Measurements from ENCODE around the gene TMCO4.

Gene TMCO4

GRCh38 chr1:19654886-19655717, 144.6 kb downstream of the TMCO4 start:
- Histone ChIP-seq H3K4me3 (ENCODE audit: low read depth, low read length) (no peak overlapping the region), H3K27me3 (no peaks in the 10 kb centered on the region), H3K9me3 (no peaks in the 10 kb centered on the region), H3K36me3 (no peaks in the 10 kb centered on the region), H3K4me1 (no peaks in the 10 kb centered on the region)
- no peak for TF ChIP-seq CTCF (IDR thresholded peaks at IDR 0.05; ENCODE audit: low read depth, low read length)
- no peak for DNase-seq

DNA sequence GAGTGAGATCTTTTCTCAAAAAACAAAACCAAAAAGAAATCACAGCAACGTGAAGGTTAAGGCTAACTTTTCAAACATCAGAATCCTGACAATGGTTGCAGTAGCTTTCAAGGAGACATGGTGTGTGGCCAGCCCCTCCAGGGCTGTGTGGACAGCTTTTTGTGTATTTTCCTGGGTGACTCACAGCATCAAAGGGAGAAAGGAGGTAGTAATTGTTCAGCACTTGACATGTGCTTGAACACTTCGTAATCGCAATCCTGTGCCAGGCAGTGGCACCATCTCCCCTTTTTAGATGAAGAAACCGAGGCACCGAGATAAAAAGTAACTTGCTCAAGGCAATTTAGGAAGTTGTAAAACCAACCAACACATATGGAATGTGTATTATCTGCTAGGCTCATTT, 145.3 kb downstream of the TMCO4 start:
- H3K4me3 ChIP-seq (ENCODE audit: low read depth, low read length): no peak overlapping the region
- H3K4me1 ChIP-seq: no peaks in the 10 kb centered on the region
- no peak for TF ChIP-seq CTCF (IDR thresholded peaks at IDR 0.05; ENCODE audit: low read depth, low read length)
- no peaks in the 10 kb centered on the region for H3K9me3 ChIP-seq
- H3K36me3 ChIP-seq: no peaks in the 10 kb centered on the region
- no peaks in the 10 kb centered on the region for H3K27me3 ChIP-seq
- DNase-seq: no peak

GRCh38 chr1:19651141-19651737, 148.5 kb downstream of the TMCO4 start:
- TF ChIP-seq CTCF (IDR thresholded peaks at IDR 0.05; ENCODE audit: low read depth, low read length): peak; percentile 74
- Histone ChIP-seq H3K27me3 (no peaks in the 10 kb centered on the region), H3K4me3 (ENCODE audit: low read depth, low read length) (no peak overlapping the region), H3K9me3 (no peaks in the 10 kb centered on the region), H3K4me1 (no peaks in the 10 kb centered on the region), H3K36me3 (no peaks in the 10 kb centered on the region)
- DNase-seq: peak; percentile 69

DNA sequence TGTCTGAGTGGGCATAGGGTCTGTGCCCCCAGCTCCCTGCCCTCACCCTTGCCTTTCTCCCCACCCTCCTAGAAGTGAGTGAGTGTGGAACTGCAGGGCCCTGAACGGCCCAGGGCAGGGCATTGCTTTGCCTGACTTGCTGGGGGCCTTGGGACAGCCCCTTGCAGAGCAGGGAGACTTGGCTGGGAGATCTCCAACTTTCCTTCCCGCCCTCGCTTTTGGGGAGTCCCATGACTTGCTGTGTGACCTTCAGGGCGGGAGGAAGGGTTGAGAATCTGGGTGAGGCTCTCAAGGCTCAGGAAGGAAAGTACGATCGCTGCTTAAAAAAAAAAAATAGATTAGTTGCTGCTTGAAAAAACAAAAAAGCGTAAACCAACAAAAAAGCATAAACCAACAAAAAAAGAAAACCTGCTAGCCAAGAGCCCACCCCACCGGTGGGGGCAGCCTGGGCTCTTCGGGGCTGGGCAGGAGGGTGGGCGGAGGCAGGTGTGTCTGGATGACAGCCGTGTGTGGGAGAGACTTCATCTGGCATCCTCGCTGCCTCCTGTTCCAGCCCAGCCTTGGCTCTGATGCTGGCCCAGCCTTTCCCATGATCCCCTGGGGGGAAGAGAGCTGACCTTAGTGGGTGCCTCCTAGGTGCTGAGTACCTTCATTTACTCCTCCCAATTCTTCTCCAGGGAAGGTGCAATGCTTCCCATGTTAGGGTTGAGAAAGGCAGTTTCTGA, 149.1 kb downstream of the TMCO4 start:
- Histone ChIP-seq H3K27me3 (no peaks in the 10 kb centered on the region), H3K9me3 (no peaks in the 10 kb centered on the region), H3K4me1 (no peaks in the 10 kb centered on the region), H3K4me3 (ENCODE audit: low read depth, low read length) (no peak overlapping the region), H3K36me3 (no peaks in the 10 kb centered on the region)
- DNase-seq: no peak
- no peak for TF ChIP-seq CTCF (IDR thresholded peaks at IDR 0.05; ENCODE audit: low read depth, low read length)

- TF ChIP-seq CTCF (IDR thresholded peaks at IDR 0.05; ENCODE audit: low read depth, low read length): peak; percentile 13; the same call in 1 of the 2 replicates
- no peak for DNase-seq
- Histone ChIP-seq H3K27me3 (0 out of 2 replicates have a peak, but pooled peaks cover 1% of the 10 kb centered on the region), H3K9me3 (no peaks in the 10 kb centered on the region), H3K4me3 (ENCODE audit: low read depth, low read length) (no peak overlapping the region), H3K36me3 (no peaks in the 10 kb centered on the region), H3K4me1 (no peaks in the 10 kb centered on the region)
Observed at GRCh38 chr1:19648689-19649088, 151.0 kb downstream of the TMCO4 start.

Data from BE2C (cell line).